ENCODE results near the gene IFI35. TPM values are rescaled to one million over a fixed set of nuclear protein-coding genes. Genes with fewer than 3 reads are reported as not detected.

IFI35 gene
- total and polyA plus RNA-seq, 9 of the 15 experiments (the other 6 are each of a cell fraction or from before 2014, with no cell fraction given), result 4.4 to 13.1 (median 10.2) TPM

- TF ChIP-seq FOSL1 (tag; conservative IDR thresholded peaks at IDR 0.05), result 0 out of 2 replicates have a peak, but pooled peaks have one; percentile 12
- 0 out of 2 replicates have a peak, but pooled peaks have one; percentile 8 for TF ChIP-seq PKNOX1 (IDR thresholded peaks at IDR 0.05)
- TF ChIP-seq POLR2AphosphoS5 (IDR thresholded peaks at IDR 0.05; ENCODE audit: control insufficient read depth, insufficient read depth, low read depth, low read length), result 0 out of 2 replicates have a peak, but pooled peaks have one; percentile 47
- no peak for TF ChIP-seq ZNF347 (CRISPR knock-in tag; IDR thresholded peaks at IDR 0.05; ENCODE audit: low read depth)
- TF ChIP-seq RUNX1 (IDR thresholded peaks at IDR 0.05; ENCODE audit: low read depth), result no peak
- TF ChIP-seq, protein P1, sequence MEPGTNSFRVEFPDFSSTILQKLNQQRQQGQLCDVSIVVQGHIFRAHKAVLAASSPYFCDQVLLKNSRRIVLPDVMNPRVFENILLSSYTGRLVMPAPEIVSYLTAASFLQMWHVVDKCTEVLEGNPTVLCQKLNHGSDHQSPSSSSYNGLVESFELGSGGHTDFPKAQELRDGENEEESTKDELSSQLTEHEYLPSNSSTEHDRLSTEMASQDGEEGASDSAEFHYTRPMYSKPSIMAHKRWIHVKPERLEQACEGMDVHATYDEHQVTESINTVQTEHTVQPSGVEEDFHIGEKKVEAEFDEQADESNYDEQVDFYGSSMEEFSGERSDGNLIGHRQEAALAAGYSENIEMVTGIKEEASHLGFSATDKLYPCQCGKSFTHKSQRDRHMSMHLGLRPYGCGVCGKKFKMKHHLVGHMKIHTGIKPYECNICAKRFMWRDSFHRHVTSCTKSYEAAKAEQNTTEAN (CRISPR knock-in tag; IDR thresholded peaks at IDR 0.05), result no peak
- no peak for TF ChIP-seq ELF2 (CRISPR knock-in tag; IDR thresholded peaks at IDR 0.05)
- peak; percentile 36; the same call in 1 of the 2 replicates for TF ChIP-seq MAX (CRISPR knock-in tag; IDR thresholded peaks at IDR 0.05)
- peak; percentile 58 for TF ChIP-seq ZBTB40 (IDR thresholded peaks at IDR 0.05)
- no peak for TF ChIP-seq ZBTB40 (CRISPR knock-in tag; IDR thresholded peaks at IDR 0.05)
- TF ChIP-seq ZNF146 (CRISPR knock-in tag; IDR thresholded peaks at IDR 0.05; ENCODE audit: unreplicated experiment), result no peak
- TF ChIP-seq MEIS2 (IDR thresholded peaks at IDR 0.05; ENCODE audit: partially characterized antibody), result peak; percentile 37
- TF ChIP-seq ARID2 (IDR thresholded peaks at IDR 0.05), result no peak
- TF ChIP-seq, protein P2, sequence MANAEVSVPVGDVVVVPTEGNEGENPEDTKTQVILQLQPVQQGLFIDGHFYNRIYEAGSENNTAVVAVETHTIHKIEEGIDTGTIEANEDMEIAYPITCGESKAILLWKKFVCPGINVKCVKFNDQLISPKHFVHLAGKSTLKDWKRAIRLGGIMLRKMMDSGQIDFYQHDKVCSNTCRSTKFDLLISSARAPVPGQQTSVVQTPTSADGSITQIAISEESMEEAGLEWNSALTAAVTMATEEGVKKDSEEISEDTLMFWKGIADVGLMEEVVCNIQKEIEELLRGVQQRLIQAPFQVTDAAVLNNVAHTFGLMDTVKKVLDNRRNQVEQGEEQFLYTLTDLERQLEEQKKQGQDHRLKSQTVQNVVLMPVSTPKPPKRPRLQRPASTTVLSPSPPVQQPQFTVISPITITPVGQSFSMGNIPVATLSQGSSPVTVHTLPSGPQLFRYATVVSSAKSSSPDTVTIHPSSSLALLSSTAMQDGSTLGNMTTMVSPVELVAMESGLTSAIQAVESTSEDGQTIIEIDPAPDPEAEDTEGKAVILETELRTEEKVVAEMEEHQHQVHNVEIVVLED (CRISPR knock-in tag; IDR thresholded peaks at IDR 0.05), result 0 out of 2 replicates have a peak, but pooled peaks have one; percentile 20
Observed at GRCh38 chr17:42980766-42981397, 25.7 kb upstream of the IFI35 start (continued).
